ENCODE results near the gene EPHA1. TPM values are rescaled to one million over a fixed set of nuclear protein-coding genes. Genes with fewer than 3 reads are reported as not detected.

Gene EPHA1
- total and polyA plus RNA-seq, 2 experiments from 2014 or later: 60.7 to 154 TPM

DNA sequence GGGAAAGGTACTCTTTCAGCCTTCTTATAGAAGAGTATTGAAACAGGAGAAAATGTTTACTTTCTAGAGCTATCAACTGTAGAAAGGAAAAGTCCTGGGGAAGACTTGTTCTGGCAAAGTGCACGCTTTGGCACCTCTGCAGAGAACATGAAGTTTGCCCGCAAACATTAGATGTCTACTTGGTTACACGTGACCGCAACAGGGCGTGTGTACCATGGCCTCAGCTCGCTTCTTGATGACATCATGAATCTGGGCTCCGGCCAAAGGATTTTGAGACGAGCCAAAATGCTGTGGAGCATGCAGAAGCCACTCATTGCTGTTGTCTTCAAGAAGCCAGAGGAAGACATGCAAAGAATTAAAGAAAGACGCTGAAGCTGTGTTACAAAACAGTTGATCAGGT lies 26.0 kb upstream of the EPHA1 start (continued):
- TF ChIP-seq ZNF462 (CRISPR knock-in tag; IDR thresholded peaks at IDR 0.05) (no peak), JUNB (IDR thresholded peaks at IDR 0.05; ENCODE audit: unreplicated experiment) (no peak)

- H3K27ac Mint-ChIP-seq: no peak overlapping the region
- DNase-seq (ENCODE audit: low spot score) (no peak), ATAC-seq (no peak)
- Histone ChIP-seq H3K4me2 (no peak overlapping the region), H3K27ac (ENCODE audit: low read depth) (no peak overlapping the region), H3K4me1 (ENCODE audit: insufficient read depth) (peaks cover 14% of the 10 kb centered on the region), H3F3A (replicated peaks; ENCODE audit: low read depth) (no peaks in the 10 kb centered on the region), H3K9me2 (ENCODE audit: insufficient read depth) (peaks cover 10% of the 10 kb centered on the region; the same call in 1 of the 2 replicates), H3K79me2 (replicated peaks; ENCODE audit: insufficient read depth) (no peaks in the 10 kb centered on the region), H3K4me3 (no peak overlapping the region), H2AFZ (no peak overlapping the region), H3K27me3 (ENCODE audit: insufficient read depth) (no peaks in the 10 kb centered on the region), H4K20me1 (replicated peaks; ENCODE audit: insufficient read depth) (no peaks in the 10 kb centered on the region), H3K36me3 (ENCODE audit: insufficient read depth) (no peaks in the 10 kb centered on the region)
- no peak overlapping the region for H3K4me3 Mint-ChIP-seq
- peaks cover 24% of the 10 kb centered on the region for H3K4me1 Mint-ChIP-seq
- H3K36me3 Mint-ChIP-seq (ENCODE audit: low read depth): peaks cover 2% of the 10 kb centered on the region; the same call in 1 of the 3 replicates
- no peaks in the 10 kb centered on the region for H3K9me3 Mint-ChIP-seq
- H3K27me3 Mint-ChIP-seq (ENCODE audit: insufficient read depth, low read depth, poor library complexity): peaks cover 2% of the 10 kb centered on the region
- no peak for TF ChIP-seq NANOG (IDR thresholded peaks at IDR 0.05; ENCODE audit: borderline replicate concordance)
- TF ChIP-seq CREB1 (CRISPR knock-in tag; IDR thresholded peaks at IDR 0.05; ENCODE audit: low read depth): no peak
- no peak for TF ChIP-seq EZH2 (IDR thresholded peaks at IDR 0.05; ENCODE audit: low read depth, unreplicated experiment)
- no peak for TF ChIP-seq ZNF114 (CRISPR knock-in tag; IDR thresholded peaks at IDR 0.05)
- TF ChIP-seq, protein P1, sequence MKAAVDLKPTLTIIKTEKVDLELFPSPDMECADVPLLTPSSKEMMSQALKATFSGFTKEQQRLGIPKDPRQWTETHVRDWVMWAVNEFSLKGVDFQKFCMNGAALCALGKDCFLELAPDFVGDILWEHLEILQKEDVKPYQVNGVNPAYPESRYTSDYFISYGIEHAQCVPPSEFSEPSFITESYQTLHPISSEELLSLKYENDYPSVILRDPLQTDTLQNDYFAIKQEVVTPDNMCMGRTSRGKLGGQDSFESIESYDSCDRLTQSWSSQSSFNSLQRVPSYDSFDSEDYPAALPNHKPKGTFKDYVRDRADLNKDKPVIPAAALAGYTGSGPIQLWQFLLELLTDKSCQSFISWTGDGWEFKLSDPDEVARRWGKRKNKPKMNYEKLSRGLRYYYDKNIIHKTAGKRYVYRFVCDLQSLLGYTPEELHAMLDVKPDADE (IDR thresholded peaks at IDR 0.05): no peak
- TF ChIP-seq JUNB (IDR thresholded peaks at IDR 0.05; ENCODE audit: unreplicated experiment): no peak
- TF ChIP-seq EZH2phosphoT487 (IDR thresholded peaks at IDR 0.05; ENCODE audit: unreplicated experiment): no peak
- TF ChIP-seq ZNF331 (CRISPR knock-in tag; IDR thresholded peaks at IDR 0.05; ENCODE audit: low read depth): no peak
- no peak for TF ChIP-seq ZNF462 (CRISPR knock-in tag; IDR thresholded peaks at IDR 0.05)
- no peak for TF ChIP-seq POLR2AphosphoS5 (IDR thresholded peaks at IDR 0.05; ENCODE audit: low read depth)
These were observed 25.1 kb upstream of the EPHA1 start for GRCh38 chr7:143433759-143434158.

Measured in GM23338 (cell line).